Measurements from ENCODE around the gene CORO7.

DNA sequence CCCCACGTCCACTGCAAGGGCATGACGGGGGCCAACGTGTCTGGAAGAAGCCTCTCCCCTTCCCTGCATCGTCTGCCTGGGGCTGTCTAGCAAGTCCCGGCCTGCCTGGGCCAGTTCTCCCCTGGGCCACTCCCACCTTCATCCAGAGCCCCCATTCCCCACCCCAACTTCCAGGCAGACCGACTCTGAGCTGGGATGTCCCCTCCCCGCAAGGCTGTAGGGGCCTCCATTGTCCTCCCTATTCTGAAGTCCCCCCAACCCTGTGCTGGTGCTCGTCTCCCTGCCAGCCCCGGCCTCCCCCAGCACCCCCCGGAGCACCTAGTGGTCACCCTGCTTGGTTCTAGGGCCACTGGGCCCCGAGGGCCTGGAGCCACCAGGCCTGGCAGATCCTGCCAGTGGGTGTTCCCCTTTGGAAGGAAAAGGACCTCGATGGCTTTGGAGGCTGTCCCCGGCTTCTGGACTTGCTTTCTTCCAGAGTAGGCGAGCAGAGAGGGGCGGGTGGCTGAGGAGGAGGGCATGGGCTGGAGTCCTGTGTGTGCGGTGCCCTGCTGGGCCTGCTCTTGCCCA, 95.7 kb downstream of the CORO7 start:
- no peak for TF ChIP-seq POLR2A (IDR thresholded peaks at IDR 0.05)
- TF ChIP-seq, protein P1, sequence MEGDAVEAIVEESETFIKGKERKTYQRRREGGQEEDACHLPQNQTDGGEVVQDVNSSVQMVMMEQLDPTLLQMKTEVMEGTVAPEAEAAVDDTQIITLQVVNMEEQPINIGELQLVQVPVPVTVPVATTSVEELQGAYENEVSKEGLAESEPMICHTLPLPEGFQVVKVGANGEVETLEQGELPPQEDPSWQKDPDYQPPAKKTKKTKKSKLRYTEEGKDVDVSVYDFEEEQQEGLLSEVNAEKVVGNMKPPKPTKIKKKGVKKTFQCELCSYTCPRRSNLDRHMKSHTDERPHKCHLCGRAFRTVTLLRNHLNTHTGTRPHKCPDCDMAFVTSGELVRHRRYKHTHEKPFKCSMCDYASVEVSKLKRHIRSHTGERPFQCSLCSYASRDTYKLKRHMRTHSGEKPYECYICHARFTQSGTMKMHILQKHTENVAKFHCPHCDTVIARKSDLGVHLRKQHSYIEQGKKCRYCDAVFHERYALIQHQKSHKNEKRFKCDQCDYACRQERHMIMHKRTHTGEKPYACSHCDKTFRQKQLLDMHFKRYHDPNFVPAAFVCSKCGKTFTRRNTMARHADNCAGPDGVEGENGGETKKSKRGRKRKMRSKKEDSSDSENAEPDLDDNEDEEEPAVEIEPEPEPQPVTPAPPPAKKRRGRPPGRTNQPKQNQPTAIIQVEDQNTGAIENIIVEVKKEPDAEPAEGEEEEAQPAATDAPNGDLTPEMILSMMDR (IDR thresholded peaks at IDR 0.05): no peak

Data from suprapubic skin (tissue), 3 donors.